CD4-positive, alpha-beta T cell (primary cell): Measurements from ENCODE around the gene R3HDM2. TPM values are rescaled to one million over a fixed set of nuclear protein-coding genes. Genes with fewer than 3 reads are reported as not detected.
A peak's percentile ranks its signal among the peaks of the same experiment; 100 is the strongest.

Experiments used
- ATAC-seq: fragments of 200-7000 bp; cut with Tn5 transposase; one replicate; pipeline ENCODE4 v1.10.0; 2022; ENCODE audit warnings: mild to moderate bottlenecking; ENCODE audit not compliant: poor library complexity
- CTCF ChIA-PET: fragments of 350-600 bp; sonication (Branson Sonifier 250); formaldehyde crosslinking; loops from one replicate; lab custom pipeline; 2021; ENCODE audit warnings: antibody characterized with exemption, inconsistent platforms; lab: Charles Lee
- POLR2A ChIA-PET: fragments of 350-600 bp; sonication (Branson Sonifier 250); formaldehyde crosslinking; loops from one replicate; lab custom pipeline; 2021; ENCODE audit warnings: antibody characterized with exemption, inconsistent platforms; lab: Charles Lee
- DNase-seq, 14 experiments: peaks; one replicate each; pipeline ENCODE4 v3.0.0-alpha.2; 2013 to 2020; ENCODE audit warnings: mixed read lengths in 2 of 14
- H3K27ac ChIP-seq, 2 donors: one replicate each; pipeline versions ENCODE4 v1.5.1 to v1.7.0; 2013; ENCODE audit warnings: low read length in 2 of 2, low read depth in 1 of 2, mild to moderate bottlenecking in 1 of 2
- H3K27me3 ChIP-seq, 2 experiments: 1 replicate in 1 of 2; 2 replicates in 1 of 2; pipeline versions ENCODE4 v1.6.1 to v1.7.0; 2013; ENCODE audit warnings: low read length in 2 of 2, control low read depth in 1 of 2, mild to moderate bottlenecking in 1 of 2, moderate library complexity in 1 of 2; ENCODE audit not compliant: insufficient read depth in 2 of 2, control insufficient read depth in 1 of 2
- H3K36me3 ChIP-seq: one replicate; pipeline ENCODE4 v1.6.1; 2013; ENCODE audit warnings: low read length, control low read depth; ENCODE audit not compliant: insufficient read depth
- H3K4me1 ChIP-seq: one replicate; pipeline ENCODE4 v1.6.1; 2013; ENCODE audit warnings: low read length, control low read depth; ENCODE audit not compliant: insufficient read depth
- H3K4me3 ChIP-seq: one replicate; pipeline ENCODE4 v1.5.1; 2013; ENCODE audit warnings: mild to moderate bottlenecking, low read length, moderate library complexity
- H3K9me3 ChIP-seq, 2 experiments: 1 replicate in 1 of 2; 2 replicates in 1 of 2; pipeline versions ENCODE4 v1.6.1 to v1.7.0; 2013; ENCODE audit warnings: low read length in 2 of 2, mild to moderate bottlenecking in 2 of 2, control low read depth in 1 of 2, moderate library complexity in 1 of 2; ENCODE audit not compliant: control insufficient read depth in 1 of 2, insufficient read depth in 1 of 2
- H3K27ac Mint-ChIP-seq: one replicate; pipeline ENCODE4 v1.8.0; 2020; ENCODE audit warnings: mixed read lengths
- H3K27me3 Mint-ChIP-seq: one replicate; pipeline ENCODE4 v1.8.0; 2021; ENCODE audit warnings: mixed read lengths
- H3K36me3 Mint-ChIP-seq: one replicate; pipeline ENCODE4 v1.8.0; 2021; ENCODE audit warnings: low read depth, mixed read lengths
- H3K4me1 Mint-ChIP-seq: one replicate; pipeline ENCODE4 v1.8.0; 2021; ENCODE audit warnings: low read depth, mixed read lengths
- H3K4me3 Mint-ChIP-seq: one replicate; pipeline ENCODE4 v1.8.0; 2020; ENCODE audit warnings: mild to moderate bottlenecking, mixed read lengths
- H3K9me3 Mint-ChIP-seq: one replicate; pipeline ENCODE4 v1.8.0; 2020; ENCODE audit warnings: mixed read lengths
- CTCF ChIP-seq: fragments of 200-600 bp; IDR thresholded peaks from one replicate; pipeline ENCODE4 v1.8.0; 2022; ENCODE audit warnings: antibody characterized with exemption, mild to moderate bottlenecking
- intact Hi-C, 2 experiments: fragments of 100-400 bp; cut with DNase I in 1 of 2; cut with micrococcal nuclease in 1 of 2; formaldehyde crosslinking; loops; one replicate each; pipeline versions ENCODE4 v1.15.1 to v1.9.0; 2023 to 2025; cut with DNase I, micrococcal nuclease
- total RNA-seq, 174 experiments: library from RNA in 2 of 174; stranded (reverse) in 2 of 174; gene quantifications; one replicate each; pipeline ENCODE4 v1.2.3 and lab custom pipeline; 2021 to 2026

The R3HDM2 gene
- total RNA-seq, 2 experiments from 2014 or later = 106 to 115 TPM

- no peak overlapping the region for H3K4me3 ChIP-seq
- DNase-seq = no peak
- no peak overlapping the region for H3K27ac ChIP-seq
- peaks cover 24% of the 10 kb centered on the region for H3K4me1 ChIP-seq
- peaks cover 21% of the 10 kb centered on the region in 2 experiments for H3K27me3 ChIP-seq
- POLR2A ChIA-PET = no interaction called here
- H3K9me3 ChIP-seq = no peaks in the 10 kb centered on the region
- no peak for TF ChIP-seq CTCF
- no peak for ATAC-seq
- Mint-ChIP-seq H3K36me3 (peaks cover 1% of the 10 kb centered on the region), H3K27ac (no peak overlapping the region), H3K9me3 (no peaks in the 10 kb centered on the region), H3K4me1 (peaks cover 22% of the 10 kb centered on the region), H3K27me3 (peaks cover 24% of the 10 kb centered on the region), H3K4me3 (no peak overlapping the region)
- H3K36me3 ChIP-seq = no peaks in the 10 kb centered on the region
- CTCF ChIA-PET = interaction anchor here (10.7 kb wide), 1 partner anchor 31 kb away, joined by 225 read pairs; the partner anchor contains the start of gene NXPH4
- intact Hi-C loops = no loop called here
Observed at GRCh38 chr12:57247041-57247440, 183.8 kb downstream of the R3HDM2 start.

GRCh38 chr12:57244312-57244696, 186.5 kb downstream of the R3HDM2 start:
- peaks cover 48% of the 10 kb centered on the region for H3K27me3 Mint-ChIP-seq
- no peak overlapping the region for H3K4me3 ChIP-seq
- no peaks in the 10 kb centered on the region for H3K36me3 Mint-ChIP-seq
- no peak for ATAC-seq
- H3K27ac Mint-ChIP-seq = no peak overlapping the region
- H3K4me1 ChIP-seq = peaks cover 52% of the 10 kb centered on the region
- POLR2A ChIA-PET = interaction anchor here (4.3 kb wide), 1 partner anchor 31 kb away, joined by 19 read pairs; no protein-coding TSS in a partner anchor
- H3K27me3 ChIP-seq = peaks cover 34 to 36% of the 10 kb centered on the region in 2 experiments
- CTCF ChIA-PET = interaction anchor here (1.6 to 10.7 kb wide), 4 partner anchors 14 to 133 kb away, joined by 6 to 225 read pairs (median 14); partner anchors contain the start of genes NXPH4, SHMT2 and STAT6
- peaks cover 47% of the 10 kb centered on the region for H3K4me1 Mint-ChIP-seq
- H3K36me3 ChIP-seq = no peaks in the 10 kb centered on the region
- H3K4me3 Mint-ChIP-seq = no peak overlapping the region
- DNase-seq = no peak
- no peaks in the 10 kb centered on the region for H3K9me3 Mint-ChIP-seq
- TF ChIP-seq CTCF = no peak
- H3K9me3 ChIP-seq = peaks cover 0 to 8% of the 10 kb centered on the region in 2 experiments
- intact Hi-C loops = loop anchor here in 1 of 2 experiments (5.0 kb wide), 1 partner anchor 117 kb away; the partner anchor contains the start of gene LRP1
- no peak overlapping the region for H3K27ac ChIP-seq

- peak; percentile 62 for TF ChIP-seq CTCF
- Mint-ChIP-seq H3K27me3 (peaks cover 54% of the 10 kb centered on the region), H3K9me3 (no peaks in the 10 kb centered on the region), H3K27ac (no peak overlapping the region), H3K4me3 (peak overlapping the region; percentile 85), H3K36me3 (no peaks in the 10 kb centered on the region), H3K4me1 (peaks cover 53% of the 10 kb centered on the region)
- Histone ChIP-seq H3K4me3 (peak overlapping the region; percentile 46), H3K36me3 (no peaks in the 10 kb centered on the region), H3K4me1 (peaks cover 57% of the 10 kb centered on the region), H3K27me3 (peaks cover 38 to 39% of the 10 kb centered on the region in 2 experiments), H3K27ac (no peak overlapping the region), H3K9me3 (peaks cover 0 to 10% of the 10 kb centered on the region in 2 experiments)
- ATAC-seq = peak; percentile 34
- ChIA-PET POLR2A (interaction anchor here (1.0 to 4.3 kb wide), 6 partner anchors 14 to 518 kb away, joined by 3 to 19 read pairs (median 4); partner anchors contain the start of genes NACA and SHMT2), CTCF (interaction anchor here (0.6 to 10.7 kb wide), 9 partner anchors 14 to 1175 kb away, joined by 3 to 225 read pairs (median 8); partner anchors contain the start of genes NXPH4, SHMT2 and STAT6)
- intact Hi-C loops = loop anchor here (1.0 to 5.0 kb wide), 3 partner anchors 29 to 116 kb away; partner anchors contain the start of gene LRP1 (in 1 of the 2)
- peak; percentile 67 to 89 (median 78) for DNase-seq
Observed at GRCh38 chr12:57243521-57244311, 187.1 kb downstream of the R3HDM2 start.
